Measurements from ENCODE around the gene DUSP19. TPM values are rescaled to one million over a fixed set of nuclear protein-coding genes. Genes with fewer than 3 reads are reported as not detected.

DUSP19 gene
- total and polyA plus RNA-seq, 2 donors (not counting 1 experiment from before 2014, with no cell fraction given): 0.13 to 1.7 TPM

DNA sequence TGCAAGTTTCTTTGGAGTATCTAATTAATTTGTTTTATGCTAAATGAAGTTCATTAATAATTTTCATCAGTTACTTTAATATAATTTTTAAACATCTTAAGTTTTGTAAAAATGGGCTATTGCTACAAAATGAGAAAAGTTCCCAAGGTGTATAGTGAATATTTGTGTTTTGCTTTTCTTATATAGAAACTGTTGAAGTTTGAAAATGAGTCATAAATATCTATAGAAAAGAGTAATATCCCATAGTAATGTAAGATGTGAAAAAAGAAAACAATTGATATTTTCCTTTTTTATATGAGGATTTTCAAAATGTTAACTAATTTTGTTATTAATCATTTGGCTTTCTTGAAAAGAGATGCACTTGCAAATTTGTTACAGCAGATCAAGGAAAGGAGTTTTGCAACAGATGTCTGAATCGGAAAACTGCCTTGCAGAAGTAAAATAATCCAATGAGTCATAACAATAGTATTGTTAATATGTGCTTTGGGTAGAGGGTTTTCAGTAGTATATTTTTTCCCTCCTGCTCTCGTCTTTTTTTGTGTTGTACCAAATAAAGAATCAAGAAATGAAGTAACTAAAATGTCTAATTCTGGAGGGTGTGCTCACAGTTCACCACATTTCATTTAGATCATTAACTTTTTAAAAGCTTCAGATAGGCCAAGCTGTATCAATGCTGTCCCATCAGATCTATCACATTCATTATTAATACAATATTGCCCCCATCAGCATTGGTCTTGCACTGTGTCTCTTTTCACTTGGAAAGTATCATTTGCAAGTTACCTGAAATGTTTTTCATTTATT, 15.5 kb downstream of the DUSP19 start:
- H3K9me3 Mint-ChIP-seq (ENCODE audit: insufficient read depth): no peaks in the 10 kb centered on the region
- Histone ChIP-seq H3K36me3 (replicated peaks in 1 of 2; ENCODE audit: control extremely low read depth in 1 of 2, control insufficient read depth in 1 of 2, extremely low read depth in 1 of 2, insufficient read depth in 2 of 2, low read length in 1 of 2) (no peaks in the 10 kb centered on the region), H3K9me3 (ENCODE audit: control extremely low read depth in 1 of 3, control insufficient read depth in 2 of 3, insufficient read depth in 1 of 3, low read length in 2 of 3) (no peaks in the 10 kb centered on the region), H2AFZ (ENCODE audit: insufficient read depth, low read depth, low read length, poor library complexity, severe bottlenecking) (no peak overlapping the region), H3K27me3 (replicated peaks in 1 of 4; ENCODE audit: control extremely low read depth in 1 of 4, control insufficient read depth in 3 of 4, insufficient read depth in 4 of 4, low read length in 3 of 4) (no peaks in the 10 kb centered on the region), H3K4me2 (replicated peaks; ENCODE audit: low read depth, low read length, poor library complexity, severe bottlenecking) (no peak overlapping the region), H3K4me3 (ENCODE audit: control extremely low read depth in 1 of 5, extremely low read depth in 1 of 5, insufficient read depth in 1 of 5, low read depth in 2 of 5, low read length in 4 of 5) (no peak overlapping the region), H3K27ac (ENCODE audit: low read length in 2 of 2) (no peak overlapping the region), H3K4me1 (ENCODE audit: control insufficient read depth in 2 of 2, insufficient read depth in 2 of 2, low read length in 2 of 2) (no peaks in the 10 kb centered on the region), H3K9ac (ENCODE audit: low read length) (no peak overlapping the region), H4K20me1 (ENCODE audit: control insufficient read depth, insufficient read depth, low read length, poor library complexity, severe bottlenecking) (no peaks in the 10 kb centered on the region), H3K79me2 (ENCODE audit: control insufficient read depth, insufficient read depth, low read length) (no peaks in the 10 kb centered on the region)
- H3K27ac Mint-ChIP-seq: no peak overlapping the region
- CTCF ChIA-PET: interaction anchor here (0.7 to 1.0 kb wide), 2 partner anchors 428 to 907 kb away, joined by 3 read pairs; no protein-coding TSS in a partner anchor
- TF ChIP-seq, protein P1, sequence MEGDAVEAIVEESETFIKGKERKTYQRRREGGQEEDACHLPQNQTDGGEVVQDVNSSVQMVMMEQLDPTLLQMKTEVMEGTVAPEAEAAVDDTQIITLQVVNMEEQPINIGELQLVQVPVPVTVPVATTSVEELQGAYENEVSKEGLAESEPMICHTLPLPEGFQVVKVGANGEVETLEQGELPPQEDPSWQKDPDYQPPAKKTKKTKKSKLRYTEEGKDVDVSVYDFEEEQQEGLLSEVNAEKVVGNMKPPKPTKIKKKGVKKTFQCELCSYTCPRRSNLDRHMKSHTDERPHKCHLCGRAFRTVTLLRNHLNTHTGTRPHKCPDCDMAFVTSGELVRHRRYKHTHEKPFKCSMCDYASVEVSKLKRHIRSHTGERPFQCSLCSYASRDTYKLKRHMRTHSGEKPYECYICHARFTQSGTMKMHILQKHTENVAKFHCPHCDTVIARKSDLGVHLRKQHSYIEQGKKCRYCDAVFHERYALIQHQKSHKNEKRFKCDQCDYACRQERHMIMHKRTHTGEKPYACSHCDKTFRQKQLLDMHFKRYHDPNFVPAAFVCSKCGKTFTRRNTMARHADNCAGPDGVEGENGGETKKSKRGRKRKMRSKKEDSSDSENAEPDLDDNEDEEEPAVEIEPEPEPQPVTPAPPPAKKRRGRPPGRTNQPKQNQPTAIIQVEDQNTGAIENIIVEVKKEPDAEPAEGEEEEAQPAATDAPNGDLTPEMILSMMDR (IDR thresholded peaks at IDR 0.05): no peak
- no peak for TF ChIP-seq EZH2 (IDR thresholded peaks at IDR 0.05; ENCODE audit: borderline replicate concordance, insufficient read depth, low read depth, low read length, poor library complexity, severe bottlenecking)
- peaks cover 4% of the 10 kb centered on the region for H3K4me1 Mint-ChIP-seq
- ATAC-seq (ENCODE audit: low read depth) (no peak), DNase-seq (no peak)
- no peak overlapping the region for H3K4me3 Mint-ChIP-seq
- intact Hi-C loops (cut with micrococcal nuclease): loop anchor here (1.0 kb wide), 1 partner anchor 427 kb away; no protein-coding TSS in a partner anchor
- no peaks in the 10 kb centered on the region for H3K27me3 Mint-ChIP-seq
- WGBS (ENCODE audit: insufficient coverage): no CpG with 5 or more reads among the region's 2 CpGs
- POLR2A ChIA-PET: no interaction called here

GRCh38 chr2:183105402-183106134, 27.0 kb downstream of the DUSP19 start:
- WGBS (ENCODE audit: insufficient coverage): 93% methylated on average over 3 of the region's 4 CpGs
- Histone ChIP-seq H2AFZ (ENCODE audit: insufficient read depth, low read depth, low read length, poor library complexity, severe bottlenecking) (no peak overlapping the region), H3K79me2 (ENCODE audit: control insufficient read depth, insufficient read depth, low read length) (no peaks in the 10 kb centered on the region), H3K27me3 (replicated peaks in 1 of 4; ENCODE audit: control extremely low read depth in 1 of 4, control insufficient read depth in 3 of 4, insufficient read depth in 4 of 4, low read length in 3 of 4) (no peaks in the 10 kb centered on the region), H3K4me3 (ENCODE audit: control extremely low read depth in 1 of 5, extremely low read depth in 1 of 5, insufficient read depth in 1 of 5, low read depth in 2 of 5, low read length in 4 of 5) (no peak overlapping the region), H3K9me3 (ENCODE audit: control extremely low read depth in 1 of 3, control insufficient read depth in 2 of 3, insufficient read depth in 1 of 3, low read length in 2 of 3) (no peaks in the 10 kb centered on the region), H3K4me1 (ENCODE audit: control insufficient read depth in 2 of 2, insufficient read depth in 2 of 2, low read length in 2 of 2) (no peaks in the 10 kb centered on the region), H3K27ac (ENCODE audit: low read length in 2 of 2) (no peak overlapping the region), H3K4me2 (replicated peaks; ENCODE audit: low read depth, low read length, poor library complexity, severe bottlenecking) (no peak overlapping the region), H4K20me1 (ENCODE audit: control insufficient read depth, insufficient read depth, low read length, poor library complexity, severe bottlenecking) (no peaks in the 10 kb centered on the region), H3K9ac (ENCODE audit: low read length) (no peak overlapping the region), H3K36me3 (replicated peaks in 1 of 2; ENCODE audit: control extremely low read depth in 1 of 2, control insufficient read depth in 1 of 2, extremely low read depth in 1 of 2, insufficient read depth in 2 of 2, low read length in 1 of 2) (no peaks in the 10 kb centered on the region)
- CTCF ChIA-PET: no interaction called here
- H3K27me3 Mint-ChIP-seq: peaks cover 24% of the 10 kb centered on the region
- ATAC-seq (ENCODE audit: low read depth): no peak
- no peaks in the 10 kb centered on the region for H3K9me3 Mint-ChIP-seq (ENCODE audit: insufficient read depth)
- no peaks in the 10 kb centered on the region for H3K4me1 Mint-ChIP-seq
- POLR2A ChIA-PET: no interaction called here
- H3K4me3 Mint-ChIP-seq: no peak overlapping the region
- TF ChIP-seq EZH2 (IDR thresholded peaks at IDR 0.05; ENCODE audit: borderline replicate concordance, insufficient read depth, low read depth, low read length, poor library complexity, severe bottlenecking): no peak
- TF ChIP-seq, protein P1 (IDR thresholded peaks at IDR 0.05): no peak
- no peak overlapping the region for H3K27ac Mint-ChIP-seq
- intact Hi-C loops (cut with micrococcal nuclease): no loop called here
- DNase-seq: no peak

Data from B cell (primary cell).